GM21515 (cell line): ENCODE measurements around the gene SPOCK3.

Source experiments
- ATAC-seq: cut with Tn5 transposase; IDR thresholded peaks from one replicate; pipeline ENCODE4 v1.9.1; 2021; ENCODE audit not compliant: unreplicated experiment

Gene SPOCK3

DNA sequence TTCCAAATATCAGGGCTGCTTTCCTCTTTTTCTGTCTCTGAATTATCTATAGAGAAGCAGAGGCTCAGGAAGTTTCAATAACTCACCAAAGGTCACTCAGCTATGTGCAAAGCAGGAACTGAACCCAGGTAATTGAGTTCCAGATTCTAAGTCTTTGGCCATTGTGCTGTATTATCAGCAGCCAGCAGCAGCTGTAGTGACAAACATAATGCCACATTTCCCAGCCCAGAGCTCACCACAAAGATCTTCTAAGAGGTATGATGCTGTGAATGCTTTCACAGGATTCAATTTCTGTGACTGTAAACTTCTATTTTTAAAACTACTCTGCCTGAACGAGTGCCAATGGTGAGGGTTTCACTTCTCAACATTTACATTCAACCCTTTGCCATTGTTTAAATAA is 56.4 kb downstream of the SPOCK3 start:
- no peak for ATAC-seq

DNA sequence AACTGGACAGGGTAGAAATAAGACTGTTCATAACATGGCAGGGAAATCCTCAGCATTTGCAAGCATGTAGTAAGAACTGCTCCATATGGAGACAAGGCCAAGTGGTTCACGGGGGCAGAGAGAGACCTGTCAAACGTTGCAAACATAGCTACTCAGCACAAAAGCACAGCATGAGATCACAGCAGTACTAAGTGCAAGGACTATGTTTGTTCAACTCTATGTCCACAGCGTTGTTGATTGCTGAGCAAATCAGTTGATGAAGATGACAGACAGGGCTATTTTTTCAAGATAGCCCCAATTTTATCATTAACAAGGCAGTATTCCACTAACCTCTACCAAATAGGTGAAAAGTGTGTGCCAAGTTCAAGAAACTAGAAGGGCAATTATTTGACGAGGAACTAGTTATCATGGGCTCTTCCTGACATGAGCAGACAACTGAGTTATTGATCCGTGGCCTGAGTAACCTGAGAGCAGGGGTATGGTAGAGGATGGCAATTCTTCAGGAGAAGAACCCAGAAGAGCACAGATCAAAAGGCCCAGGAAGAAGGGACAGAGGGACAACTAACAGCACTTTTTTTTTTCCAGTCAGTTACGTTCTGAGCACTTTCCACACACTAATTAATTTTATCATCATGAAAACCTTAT is 57.4 kb downstream of the SPOCK3 start:
- no peak for ATAC-seq

DNA sequence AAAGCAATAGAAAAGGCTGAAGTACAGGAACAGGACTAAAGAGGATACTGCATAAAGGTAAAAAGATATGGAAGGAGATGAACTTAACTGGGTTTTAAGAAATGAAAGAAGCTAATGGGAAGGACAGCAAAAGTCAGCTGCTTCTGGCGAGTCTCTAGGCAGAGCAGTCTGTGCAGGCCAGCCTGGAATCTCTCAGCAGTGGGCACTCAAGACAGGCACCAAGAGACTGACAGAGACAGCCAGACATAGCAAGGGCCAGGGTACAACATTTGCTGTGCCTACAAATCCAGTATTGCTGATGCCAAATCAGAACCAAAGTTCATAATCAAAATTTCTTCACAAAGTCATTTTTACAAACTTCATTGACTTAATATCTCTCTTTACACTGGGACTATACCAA is 62.4 kb downstream of the SPOCK3 start:
- no peak for ATAC-seq

DNA sequence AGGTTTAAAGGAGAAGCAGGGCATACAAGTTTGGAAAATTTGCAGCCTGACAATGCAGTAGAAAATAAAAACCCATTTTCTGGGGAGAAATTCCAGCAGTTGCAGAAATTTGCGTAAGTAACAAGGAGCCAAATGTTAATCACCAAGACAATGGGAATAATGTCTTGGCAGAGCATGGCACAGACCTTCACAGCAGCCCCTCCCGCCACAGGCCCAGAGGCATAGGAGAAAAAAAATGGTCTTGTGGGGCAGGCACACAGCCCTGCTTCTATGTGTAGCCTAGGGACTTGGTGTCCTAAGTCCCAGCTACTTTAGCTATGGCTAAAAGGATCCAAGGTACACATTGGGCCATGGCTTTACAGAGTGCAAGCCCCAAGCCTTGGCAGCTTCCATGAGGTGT is 65.7 kb downstream of the SPOCK3 start:
- ATAC-seq: no peak

DNA sequence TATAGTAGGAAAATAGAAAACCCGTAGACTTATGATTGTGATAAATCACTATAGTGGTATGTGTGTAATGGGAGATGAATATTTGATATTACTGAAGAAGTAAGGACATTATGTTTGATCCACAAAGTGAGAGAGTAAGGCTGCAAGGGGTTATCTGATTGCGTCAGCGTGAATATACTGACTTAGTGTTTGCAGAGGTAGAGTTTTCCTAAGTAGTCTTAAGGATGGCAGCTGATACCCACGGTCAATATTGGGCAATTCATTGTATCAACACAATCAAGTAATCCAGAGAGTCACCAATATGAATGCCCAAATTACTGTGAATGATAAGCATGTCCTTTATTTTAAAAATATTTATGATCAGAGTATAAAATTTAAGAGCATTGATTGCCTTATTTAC is 83.7 kb downstream of the SPOCK3 start:
- no peak for ATAC-seq

DNA sequence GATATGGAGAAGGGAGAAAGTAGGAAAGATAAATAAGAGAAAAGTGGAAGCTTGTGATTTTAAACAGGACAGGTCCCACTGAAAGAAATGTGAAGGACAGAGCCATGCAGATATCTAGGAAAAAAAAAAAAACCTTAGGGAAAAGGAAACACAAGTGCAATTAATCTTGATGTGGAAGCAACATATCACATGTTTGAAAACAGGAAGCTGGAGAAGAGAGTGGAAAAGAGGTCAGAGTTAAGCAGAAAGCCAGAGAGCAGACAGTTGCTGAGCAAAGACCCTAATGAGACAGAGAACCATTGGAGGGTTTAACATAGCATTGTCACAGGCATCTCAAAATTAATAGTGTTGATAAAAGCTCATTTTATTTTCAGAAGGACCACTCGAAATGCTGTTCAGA is 89.7 kb downstream of the SPOCK3 start:
- ATAC-seq: no peak

DNA sequence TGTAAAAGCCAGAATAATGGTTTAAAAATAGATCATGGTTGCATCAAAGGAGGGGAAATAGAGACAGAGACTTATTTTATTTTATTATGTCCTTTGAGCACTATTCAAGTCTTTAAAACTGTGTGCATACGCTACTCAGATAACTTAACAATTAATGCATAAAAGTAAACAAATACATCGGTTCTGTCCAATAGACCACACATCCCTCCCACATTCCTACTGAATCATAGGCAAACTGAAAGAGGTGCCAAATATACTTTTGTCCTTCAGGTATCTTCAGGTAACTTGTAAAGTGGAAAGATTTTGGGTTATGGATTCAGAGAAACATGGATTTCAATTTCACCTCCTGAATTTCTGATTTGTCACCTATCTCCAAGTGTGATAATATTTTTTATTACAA is 91.3 kb downstream of the SPOCK3 start:
- ATAC-seq: no peak

DNA sequence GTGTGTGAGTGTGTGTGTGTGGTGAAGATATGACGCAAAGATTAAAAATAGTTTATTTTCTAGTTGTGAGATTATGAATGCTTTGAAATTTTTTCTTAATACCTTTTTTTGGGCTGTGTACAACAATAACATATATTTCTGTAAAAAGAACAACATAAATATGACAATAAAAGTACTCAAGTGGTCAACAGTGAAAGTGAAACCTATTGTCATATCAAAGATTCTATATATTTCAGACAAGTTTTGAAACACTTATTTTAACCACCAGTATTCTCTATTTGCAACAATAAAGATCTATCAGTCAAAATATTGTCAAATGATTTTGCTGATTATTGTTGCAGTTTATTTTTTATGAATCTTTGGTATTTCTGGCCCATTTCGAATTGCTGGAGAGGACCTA is 98.0 kb downstream of the SPOCK3 start:
- no peak for ATAC-seq

DNA sequence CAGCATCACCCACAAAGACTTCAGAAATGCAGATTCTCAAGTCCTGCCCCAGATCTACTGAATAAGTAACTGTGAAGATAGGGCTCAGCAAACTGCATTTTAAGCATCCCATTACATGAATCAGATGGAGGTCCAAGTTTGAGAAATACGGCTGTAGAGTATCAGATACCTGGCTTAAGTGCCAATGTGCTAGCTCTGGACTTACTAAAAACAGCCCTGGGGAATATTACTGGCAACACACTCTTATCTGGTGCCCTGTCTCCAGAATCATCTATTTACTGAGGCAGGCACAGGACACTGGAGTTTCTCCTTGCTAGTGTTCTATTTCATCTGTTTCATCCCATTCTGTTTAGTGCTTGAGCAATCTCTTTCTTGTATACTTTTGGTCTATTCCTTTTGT is 105.1 kb downstream of the SPOCK3 start:
- no peak for ATAC-seq

DNA sequence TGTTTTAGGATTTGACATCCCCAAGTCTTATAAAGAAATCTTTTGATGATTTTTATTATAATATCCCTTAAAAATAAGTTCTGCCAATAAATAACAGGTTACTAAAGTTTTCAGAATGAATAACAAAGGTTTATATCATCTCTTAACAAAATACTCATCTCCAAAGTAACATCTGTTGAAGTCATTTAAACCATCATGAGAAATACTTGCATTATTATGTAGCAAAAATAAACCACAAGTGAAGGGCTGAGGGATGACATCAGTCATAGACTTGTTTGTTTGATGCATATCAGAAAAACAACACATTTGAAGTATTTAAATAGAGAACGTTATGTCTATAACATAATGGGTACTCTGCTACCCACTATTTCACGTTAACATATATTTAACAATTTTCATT is 114.9 kb downstream of the SPOCK3 start:
- no peak for ATAC-seq

DNA sequence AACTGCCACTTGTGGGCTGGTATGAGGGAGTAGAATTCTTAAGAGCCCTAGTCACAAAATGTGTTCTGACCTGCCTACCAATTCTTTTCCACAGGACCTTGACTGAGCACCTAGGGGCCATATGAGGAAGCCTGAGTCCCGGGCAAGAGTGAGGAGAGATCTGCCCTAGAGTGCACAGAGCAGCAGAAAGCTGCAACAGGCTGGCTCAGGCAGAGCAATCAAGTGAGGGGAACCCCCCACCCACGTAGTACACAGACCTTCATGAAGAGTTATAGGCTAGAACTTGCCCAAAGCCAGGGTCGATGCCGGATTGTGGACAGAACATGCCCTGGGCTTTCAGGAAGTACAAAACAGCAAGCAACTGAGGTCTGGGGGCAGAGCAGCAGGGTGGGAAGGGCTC is 117.0 kb downstream of the SPOCK3 start:
- no peak for ATAC-seq

DNA sequence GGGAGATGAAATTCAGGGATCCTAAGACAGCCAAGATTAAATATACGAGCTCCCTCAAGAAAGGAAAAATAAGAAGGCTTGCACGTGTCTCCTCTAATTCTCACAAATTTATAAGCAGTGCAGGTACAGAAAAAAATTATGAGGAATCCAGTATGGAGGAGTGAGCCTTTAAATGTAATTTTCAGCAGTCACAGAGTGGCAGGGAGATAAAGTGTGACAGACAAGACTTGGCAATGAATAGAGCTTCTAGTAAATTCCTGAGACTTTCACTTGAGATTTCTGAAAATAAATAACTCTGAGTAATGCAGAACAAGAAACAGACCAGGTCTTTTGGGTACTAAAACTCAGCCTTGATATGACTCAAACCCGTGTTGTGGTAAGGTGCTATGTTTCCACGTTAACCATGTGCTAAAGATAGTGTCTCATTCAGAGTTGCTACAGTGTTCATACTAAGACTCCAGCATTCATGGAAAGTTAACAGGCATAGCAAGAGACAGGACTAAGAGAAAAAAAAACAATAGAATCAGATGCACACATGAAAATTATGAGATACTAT is 119.8 kb downstream of the SPOCK3 start:
- ATAC-seq: no peak

DNA sequence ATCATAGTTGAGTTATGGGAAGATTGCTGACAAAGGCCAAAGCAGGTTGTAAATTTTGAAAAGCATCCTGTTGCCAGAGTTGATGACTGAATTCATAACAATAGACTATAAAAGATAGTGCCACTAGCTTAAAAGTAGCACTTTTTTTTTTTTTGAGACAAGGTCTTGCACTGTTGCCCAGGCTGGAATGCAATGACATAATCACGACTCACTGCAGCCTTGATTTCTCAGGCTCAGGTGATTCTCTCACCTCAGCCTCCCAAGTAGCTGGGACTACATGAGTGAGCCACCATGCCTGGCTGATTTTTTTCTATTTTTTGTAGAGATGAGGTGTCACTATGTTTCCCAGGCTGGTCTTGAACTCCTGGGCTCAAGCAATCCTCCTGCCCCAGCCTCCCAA is 122.7 kb downstream of the SPOCK3 start:
- ATAC-seq: no peak

DNA sequence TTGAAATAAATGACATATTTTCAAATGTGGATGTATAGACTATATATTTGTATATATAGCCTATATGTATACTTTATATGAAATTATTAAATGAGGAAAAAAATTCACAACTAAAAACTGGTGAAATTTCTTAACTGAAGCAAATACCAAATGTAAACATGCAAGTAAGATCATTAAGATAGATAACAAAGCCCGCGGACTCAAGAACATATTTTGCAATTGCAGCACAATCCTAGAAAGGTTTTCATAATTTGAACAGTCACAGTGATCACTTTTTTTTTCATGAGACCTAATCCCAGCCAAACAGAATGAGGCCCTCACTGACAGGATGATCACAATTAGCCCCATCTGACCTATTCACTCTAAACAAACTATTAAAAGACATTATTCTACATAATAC is 123.2 kb downstream of the SPOCK3 start:
- no peak for ATAC-seq

DNA sequence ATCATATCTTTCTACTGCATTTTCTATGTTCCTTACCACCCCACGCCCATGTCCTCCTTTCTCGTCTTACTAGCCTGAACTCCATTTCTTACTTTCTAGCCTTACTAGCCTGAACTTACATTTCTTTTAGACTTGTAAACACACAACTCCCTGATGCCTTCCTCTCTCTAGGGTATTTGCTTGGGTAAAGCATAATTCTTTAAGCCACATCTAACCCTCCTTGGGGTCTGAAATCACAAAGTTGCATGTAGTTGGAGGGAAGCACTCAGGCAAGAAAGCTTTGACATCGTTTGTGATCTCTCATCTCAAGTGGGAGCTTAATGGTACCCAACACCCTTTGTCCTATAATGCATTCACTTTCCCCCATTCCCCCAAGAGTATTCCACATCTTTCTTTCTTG is 124.4 kb downstream of the SPOCK3 start:
- no peak for ATAC-seq

DNA sequence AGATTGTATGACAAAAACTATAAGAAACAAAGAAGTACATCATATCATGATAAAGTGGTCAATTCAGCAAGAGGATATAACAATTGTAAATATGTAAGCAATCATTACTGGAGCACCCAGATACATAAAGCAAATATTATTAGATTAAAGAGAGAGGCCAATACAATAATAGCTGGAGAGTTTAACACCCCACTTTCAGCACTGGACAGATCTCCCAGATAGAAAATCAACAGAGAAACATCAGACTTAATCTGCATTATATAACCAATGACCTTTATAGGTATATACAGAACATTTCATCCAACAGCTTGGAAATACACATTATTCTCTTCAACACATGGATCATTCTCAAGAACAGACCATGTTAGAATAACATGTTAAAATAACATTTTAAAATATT is 128.4 kb downstream of the SPOCK3 start:
- no peak for ATAC-seq

DNA sequence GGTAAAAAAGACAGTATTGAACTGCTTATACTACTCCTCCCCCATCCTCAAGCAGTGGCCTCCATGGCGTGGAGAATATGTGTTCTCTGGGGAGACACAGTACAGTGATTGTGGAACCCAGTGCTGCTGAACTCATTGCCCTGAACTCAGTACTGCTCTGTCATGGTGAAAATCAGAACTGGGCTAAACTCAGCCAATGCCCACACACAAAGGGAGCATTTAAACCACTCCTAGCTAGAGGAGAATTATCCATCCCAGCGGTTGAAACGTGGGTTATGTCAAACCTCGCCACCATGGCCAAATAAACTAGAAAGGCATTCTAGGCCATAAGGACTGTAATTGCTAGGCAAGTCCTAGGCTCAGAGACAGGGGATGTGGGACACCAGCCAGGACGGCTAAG is 131.8 kb downstream of the SPOCK3 start:
- no peak for ATAC-seq

DNA sequence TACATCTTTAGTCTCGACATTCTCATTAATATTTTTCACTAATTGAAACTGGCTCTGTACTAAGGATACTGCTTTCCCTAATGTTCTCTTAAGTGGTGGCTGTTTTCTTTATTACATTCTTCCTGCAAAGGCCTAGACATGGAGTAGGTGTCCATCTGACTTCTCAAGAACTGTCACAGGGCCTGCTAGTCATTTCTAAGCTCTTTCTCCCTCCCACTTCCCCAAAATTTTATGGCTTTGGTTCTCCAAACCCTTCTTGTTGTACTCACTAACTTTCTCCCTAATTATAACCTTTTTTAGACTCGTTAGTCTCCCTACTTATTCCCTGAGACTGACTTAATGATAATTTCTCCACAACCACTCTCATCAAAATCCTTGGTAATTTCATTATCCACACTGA is 133.3 kb downstream of the SPOCK3 start:
- ATAC-seq: no peak

DNA sequence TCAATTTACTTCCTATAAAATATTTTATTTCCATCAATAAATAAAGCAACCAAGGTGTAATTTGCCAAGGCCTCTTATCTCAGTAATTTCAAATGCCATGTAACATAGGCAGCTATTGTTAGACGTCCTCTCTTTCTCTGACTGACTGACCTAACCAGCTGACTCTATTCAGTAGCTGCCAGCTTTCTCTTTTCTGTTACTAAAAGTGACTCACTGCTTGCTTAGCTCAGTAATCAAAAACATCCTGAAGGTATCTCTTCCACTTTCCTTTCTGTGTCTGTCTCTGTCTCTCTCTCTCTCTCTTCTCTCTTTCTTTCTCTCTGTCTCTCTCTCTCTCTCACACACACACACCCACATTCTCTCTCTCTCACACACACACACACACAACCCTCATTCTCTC is 134.2 kb downstream of the SPOCK3 start:
- ATAC-seq: no peak

DNA sequence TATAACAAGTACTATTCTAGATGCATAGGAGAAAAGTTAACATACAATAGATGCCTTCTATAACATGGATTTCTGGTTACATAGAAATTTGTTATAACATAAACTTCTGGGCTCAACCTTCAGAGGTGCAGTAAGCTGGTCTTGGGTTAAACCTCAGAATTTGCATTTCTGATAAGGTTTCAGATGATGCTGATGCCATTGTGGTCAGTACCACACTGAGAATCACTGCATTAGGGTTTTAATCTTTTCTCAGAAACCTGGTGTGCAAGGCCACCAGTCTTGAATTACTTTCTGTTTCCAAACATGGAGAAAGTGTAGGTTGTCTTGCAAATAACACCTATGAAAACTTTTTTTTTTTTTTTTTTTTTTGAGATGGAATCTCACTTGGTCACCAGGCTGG is 146.2 kb downstream of the SPOCK3 start:
- no peak for ATAC-seq

DNA sequence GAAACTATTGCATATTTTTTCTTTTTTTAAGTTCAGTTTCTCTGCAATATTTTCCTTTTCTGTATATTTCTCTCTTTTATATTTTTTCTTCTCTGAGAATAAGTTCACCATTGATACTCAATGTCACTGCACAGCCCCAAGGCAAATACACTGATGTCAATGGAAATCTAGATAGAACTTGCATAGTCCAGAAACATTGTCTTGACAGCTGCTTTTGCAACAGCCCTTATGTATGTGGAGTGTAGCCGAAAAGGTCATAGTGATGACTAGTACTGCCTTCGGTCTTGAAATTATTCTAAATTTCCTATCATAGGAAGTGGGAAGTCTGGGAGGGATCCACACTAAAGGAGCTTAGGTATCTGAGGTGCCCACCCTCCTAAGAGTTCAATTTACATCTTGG is 150.0 kb downstream of the SPOCK3 start:
- no peak for ATAC-seq

DNA sequence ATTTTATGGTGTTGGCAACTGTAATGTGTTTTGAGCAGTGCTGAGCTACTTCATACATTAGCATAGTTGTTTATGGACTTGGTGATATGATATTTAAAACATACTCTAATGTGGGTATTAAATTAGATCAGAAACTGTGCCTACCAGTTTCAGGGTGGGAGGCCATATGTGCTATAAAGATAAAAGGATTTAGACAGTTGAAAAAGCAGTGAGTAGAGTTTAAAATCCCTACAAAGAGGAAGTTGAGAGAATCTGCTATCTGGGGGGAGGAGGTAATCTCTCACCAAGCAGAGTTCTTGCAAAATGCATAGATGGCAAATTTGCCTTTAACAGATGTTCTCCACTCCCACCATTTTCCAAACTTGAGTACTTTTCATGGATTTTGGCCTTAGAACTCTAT is 154.5 kb downstream of the SPOCK3 start:
- no peak for ATAC-seq

DNA sequence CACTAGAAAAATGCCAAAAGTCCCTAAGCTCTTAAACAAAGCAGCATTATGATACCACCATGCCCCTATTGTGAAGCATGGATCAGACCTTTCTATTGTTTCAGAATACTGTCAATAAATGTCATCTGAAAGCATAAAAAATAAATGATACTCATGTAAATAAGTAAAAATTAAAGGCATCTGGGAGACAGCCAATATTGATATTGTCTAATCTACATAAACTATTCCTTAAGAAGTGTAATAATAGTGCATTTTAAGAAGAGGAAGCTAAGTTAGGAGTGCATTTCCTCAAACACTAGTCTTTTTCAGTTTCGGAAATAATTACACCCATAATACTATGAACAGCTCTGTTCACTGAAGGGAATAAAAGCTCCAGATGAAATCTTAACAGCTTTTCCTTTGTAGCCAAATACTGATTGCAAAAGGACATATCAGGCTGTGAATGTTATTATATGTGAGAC is 181.6 kb downstream of the SPOCK3 start:
- ATAC-seq: no peak
